GM12878 (cell line): ENCODE measurements around the gene CREB5. TPM values are rescaled to one million over a fixed set of nuclear protein-coding genes. Genes with fewer than 3 reads are reported as not detected.

Source experiments
- ATAC-seq: fragments of 200-7000 bp; cut with Tn5 transposase; 3 replicates; pipeline ENCODE4 v1.9.1; 2020; ENCODE audit warnings: mild to moderate bottlenecking, moderate library complexity
- BruUV-seq: library from RNA; stranded (reverse); fragments of 400-500 nt; replicated peaks from 2 replicates; lab custom pipeline; 2021; lab: Mats Ljungman, UMichigan
- CTCF ChIA-PET: fragments of 300-600 bp; sonication (Branson Sonifier 250); formaldehyde crosslinking; extraction: SDS; loops from one replicate; lab custom pipeline; 2021; ENCODE audit warnings: inconsistent platforms; lab: Yijun Ruan, JAX
- POLR2A ChIA-PET: fragments of 350-600 bp; formaldehyde crosslinking; extraction: SDS; loops from one replicate; lab custom pipeline; 2021; ENCODE audit warnings: inconsistent platforms; lab: Charles Lee
- RAD21 ChIA-PET: fragments of 300-600 bp; sonication (Branson Sonifier 250); formaldehyde crosslinking; loops from one replicate; lab custom pipeline; 2023; ENCODE audit warnings: antibody characterized with exemption; ENCODE audit not compliant: unreplicated experiment; lab: Charles Lee
- SMC1A ChIA-PET: fragments of 300-600 bp; sonication (Branson Sonifier 250); formaldehyde crosslinking; loops from one replicate; lab custom pipeline; 2023; ENCODE audit not compliant: unreplicated experiment, uncharacterized antibody; lab: Charles Lee
- DNase-seq: peaks from one replicate; pipeline ENCODE4 v3.0.0-alpha.2; 2011; ENCODE audit warnings: low read depth, low spot score
- FAIRE-seq: peaks from 3 replicates; lab custom pipeline; 2011; peaks lifted over from hg19 to GRCh38; lab: Jason Lieb, UNC
- H2AFZ ChIP-seq: 2 replicates; pipeline ENCODE4 v1.6.0; 2011; ENCODE audit warnings: low read depth, low read length, control low read depth; ENCODE audit not compliant: control insufficient read depth
- H3K27ac ChIP-seq: 2 replicates; pipeline ENCODE4 v1.5.1; 2011; ENCODE audit warnings: control low read depth; ENCODE audit not compliant: control insufficient read depth, insufficient read depth
- H3K27me3 ChIP-seq, 2 experiments: replicated peaks in 1 of 2; 2 replicates each; pipeline versions ENCODE4 v1.6.0 to v1.6.1; 2011; ENCODE audit warnings: low read length in 1 of 2; ENCODE audit not compliant: control insufficient read depth in 2 of 2, insufficient read depth in 2 of 2
- H3K36me3 ChIP-seq, 2 experiments: 2 replicates each; pipeline ENCODE4 v1.5.1; 2011; ENCODE audit warnings: low read length in 1 of 2; ENCODE audit not compliant: control insufficient read depth in 2 of 2, insufficient read depth in 2 of 2
- H3K4me1 ChIP-seq: 2 replicates; pipeline ENCODE4 v1.6.1; 2011; ENCODE audit warnings: mild to moderate bottlenecking, low read length, moderate library complexity, mixed read lengths; ENCODE audit not compliant: control insufficient read depth, insufficient read depth
- H3K4me2 ChIP-seq: 2 replicates; pipeline ENCODE4 v1.6.0; 2011; ENCODE audit warnings: control low read depth; ENCODE audit not compliant: control insufficient read depth, insufficient read depth
- H3K4me3 ChIP-seq: fragments of 200-600 bp; sonication (generic); 2 replicates; pipeline ENCODE4 v1.5.1; 2016
- H3K79me2 ChIP-seq: 2 replicates; pipeline ENCODE4 v1.6.0; 2011; ENCODE audit warnings: low read length; ENCODE audit not compliant: control insufficient read depth, insufficient read depth
- H3K9ac ChIP-seq: 2 replicates; pipeline ENCODE4 v1.8.0; 2011; ENCODE audit warnings: low read length, control low read depth, mixed read lengths; ENCODE audit not compliant: control insufficient read depth, insufficient read depth
- H3K9me3 ChIP-seq: replicated peaks from 3 replicates; pipeline ENCODE4 v1.5.1; 2011; ENCODE audit warnings: mild to moderate bottlenecking, low read length; ENCODE audit not compliant: control insufficient read depth, insufficient read depth
- H4K20me1 ChIP-seq: 2 replicates; pipeline ENCODE4 v1.6.0; 2011; ENCODE audit not compliant: control insufficient read depth, insufficient read depth
- CHD1 ChIP-seq: IDR thresholded peaks from 2 replicates; pipeline ENCODE4 v1.6.1; 2012; ENCODE audit warnings: low read depth, low read length, improper control_type of control experiment
- CREB1 ChIP-seq: IDR thresholded peaks from 2 replicates; pipeline ENCODE4 v1.6.1; 2012; ENCODE audit warnings: low read depth, mild to moderate bottlenecking, inconsistent platforms
- ETV6 ChIP-seq, 2 experiments: fragments of 450-650 bp in 1 of 2; IDR thresholded peaks in 1 of 2; conservative IDR thresholded peaks in 1 of 2; 2 replicates each; pipeline ENCODE4 v1.6.1; 2014; ENCODE audit warnings: antibody characterized with exemption in 1 of 2, borderline replicate concordance in 1 of 2, low read depth in 1 of 2, mild to moderate bottlenecking in 1 of 2, moderate library complexity in 1 of 2
- HDAC2 ChIP-seq: fragments of 200-600 bp; sonication (generic); IDR thresholded peaks from 2 replicates; pipeline ENCODE4 v1.6.1; 2017
- MEF2A ChIP-seq: IDR thresholded peaks from 2 replicates; pipeline ENCODE4 v1.6.1; 2011; ENCODE audit warnings: low read depth, mild to moderate bottlenecking, low read length, moderate library complexity; ENCODE audit not compliant: insufficient read depth
- NRF1 ChIP-seq: conservative IDR thresholded peaks from 2 replicates; pipeline ENCODE4 v1.6.1; 2011; ENCODE audit warnings: mild to moderate bottlenecking, low read depth, low read length, improper control_type of control experiment
- REST ChIP-seq: IDR thresholded peaks from 2 replicates; pipeline ENCODE4 v1.6.1; 2012; ENCODE audit warnings: mild to moderate bottlenecking, low read depth, low read length
- SMAD5 ChIP-seq: IDR thresholded peaks from 2 replicates; pipeline ENCODE4 v1.6.1; 2016; ENCODE audit warnings: antibody characterized with exemption, low read depth
- SREBF2 ChIP-seq: IDR thresholded peaks from 2 replicates; pipeline ENCODE4 v1.6.1; 2012; ENCODE audit warnings: mild to moderate bottlenecking, low read length
- SUZ12 ChIP-seq: fragments of 200-600 bp; sonication (generic); IDR thresholded peaks from one replicate; pipeline ENCODE4 v1.6.1; 2018; ENCODE audit warnings: antibody characterized with exemption, mild to moderate bottlenecking; ENCODE audit not compliant: unreplicated experiment
- TARDBP ChIP-seq: IDR thresholded peaks from 2 replicates; pipeline ENCODE4 v1.6.1; 2016; ENCODE audit warnings: borderline replicate concordance
- YY1 ChIP-seq: IDR thresholded peaks from 2 replicates; pipeline ENCODE4 v1.6.1; 2011; ENCODE audit warnings: low read depth, mild to moderate bottlenecking, low read length
- WGBS: methylation state at CpG from one replicate; pipeline ENCODE4 v1.1.6; 2016; ENCODE audit warnings: low lambda C conversion rate; ENCODE audit not compliant: insufficient replicate concordance, insufficient coverage; ENCODE audit errors: missing lambda C conversion rate; 5-methylcytosine and 5-hydroxymethylcytosine counted together
- in situ Hi-C: fragments of 300-500 bp; cut with MboI; formaldehyde crosslinking; loops from 9 replicates; pipeline ENCODE4 v1.14.3; 2018; ENCODE audit warnings: mixed read lengths
- intact Hi-C: fragments of 100-400 bp; cut with micrococcal nuclease; formaldehyde crosslinking; loops from one replicate; pipeline ENCODE4 v1.14.2; 2022; ENCODE audit not compliant: unreplicated experiment
- polyA plus RNA-seq, 11 experiments: library from polyadenylated mRNA; depleted of rRNA in 4 of 11; unstranded in 6 of 11; stranded (reverse) in 5 of 11; fragments of >200 nt; fragmentation: Nextera tagmentation in 4 of 11; fragmentation: Illumina TruSeq in 1 of 11; extraction: Ambion mirVana in 4 of 11; extraction: Trizol in 1 of 11; gene quantifications; 1 replicate in 1 of 11; 2 replicates in 10 of 11; pipeline versions ENCODE4 v1.2.1 to v1.2.3, GENCODE V29; 2011 to 2016; ENCODE audit warnings: inconsistent platforms in 2 of 11, missing spikeins in 2 of 11, low read depth in 1 of 11
- total RNA-seq, 4 experiments: library from RNA; depleted of rRNA in 3 of 4; stranded (reverse); fragments of >200 nt in 3 of 4; fragmentation: Illumina TruSeq in 1 of 4; extraction: Trizol in 1 of 4; gene quantifications; 2 replicates each; pipeline versions ENCODE4 v1.2.1 to v1.2.3, GENCODE V29; 2013 to 2021
- TF ChIP-seq, protein P1 (sequence below): IDR thresholded peaks from 2 replicates; pipeline ENCODE4 v1.6.1; 2012; ENCODE audit warnings: low read length, inconsistent platforms
- TF ChIP-seq, protein P2 (sequence below): fragments of 450-650 bp; formaldehyde crosslinking; IDR thresholded peaks from 2 replicates; pipeline ENCODE4 v1.5.0; 2022; ENCODE audit warnings: mild to moderate bottlenecking, missing genetic modification characterization

Gene CREB5
- total and polyA plus RNA-seq, 10 of the 15 experiments (the other 5 are each of a cell fraction or from before 2014, with no cell fraction given) = 12.9 to 74.1 (median 53.0) TPM

DNA sequence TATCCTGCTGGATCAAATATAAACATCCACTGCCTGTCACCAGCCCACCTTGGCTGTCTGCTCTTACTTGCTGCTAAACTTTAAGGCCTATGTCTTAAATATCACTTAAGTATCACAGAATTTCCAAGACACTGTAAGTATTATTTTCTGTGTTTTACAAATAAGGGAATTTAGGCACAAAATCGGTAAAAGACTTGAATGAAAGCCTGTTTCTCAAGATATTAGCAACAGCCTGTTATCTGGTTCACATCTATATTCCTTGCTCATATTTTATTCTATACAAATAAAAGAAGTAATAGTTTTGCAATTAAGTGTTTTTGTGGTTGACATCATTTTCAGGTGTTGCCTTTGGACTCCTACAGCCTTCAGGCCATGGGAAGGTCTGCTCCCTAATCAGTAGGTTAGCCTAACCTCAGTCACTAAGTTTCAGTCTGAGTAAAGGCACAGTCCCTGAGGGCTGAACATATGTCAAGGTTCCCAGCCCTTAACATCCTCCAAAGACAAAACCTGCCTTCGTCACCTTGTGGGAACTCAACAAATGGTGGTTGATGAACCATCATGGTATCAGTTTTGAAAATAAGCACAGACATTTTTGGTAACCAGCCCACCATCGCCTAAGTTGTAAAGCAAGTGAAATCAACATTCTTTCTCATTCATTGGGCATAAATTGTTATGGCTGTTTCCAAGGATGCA, 127.1 kb downstream of the CREB5 start (continued):
- TF ChIP-seq, protein P1, sequence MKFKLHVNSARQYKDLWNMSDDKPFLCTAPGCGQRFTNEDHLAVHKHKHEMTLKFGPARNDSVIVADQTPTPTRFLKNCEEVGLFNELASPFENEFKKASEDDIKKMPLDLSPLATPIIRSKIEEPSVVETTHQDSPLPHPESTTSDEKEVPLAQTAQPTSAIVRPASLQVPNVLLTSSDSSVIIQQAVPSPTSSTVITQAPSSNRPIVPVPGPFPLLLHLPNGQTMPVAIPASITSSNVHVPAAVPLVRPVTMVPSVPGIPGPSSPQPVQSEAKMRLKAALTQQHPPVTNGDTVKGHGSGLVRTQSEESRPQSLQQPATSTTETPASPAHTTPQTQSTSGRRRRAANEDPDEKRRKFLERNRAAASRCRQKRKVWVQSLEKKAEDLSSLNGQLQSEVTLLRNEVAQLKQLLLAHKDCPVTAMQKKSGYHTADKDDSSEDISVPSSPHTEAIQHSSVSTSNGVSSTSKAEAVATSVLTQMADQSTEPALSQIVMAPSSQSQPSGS = peak; percentile 100
- TF ChIP-seq YY1 (peak; percentile 83), ETV6 (conservative IDR thresholded peaks at IDR 0.05 in 1 of 2, IDR thresholded peaks at IDR 0.05 in 1 of 2; ENCODE audit: borderline replicate concordance in 1 of 2, low read depth in 1 of 2) (peak in 1 of 2 experiments; percentile 93; a peak in 2 of 4 replicates)

GRCh38 chr7:28542410-28542809, 130.1 kb downstream of the CREB5 start:
- ATAC-seq (no peak), DNase-seq (no peak), FAIRE-seq (no peak)
- no peak overlapping the region for H3K9ac ChIP-seq
- H2AFZ ChIP-seq = no peak overlapping the region
- H3K4me2 ChIP-seq = no peak overlapping the region
- H3K4me1 ChIP-seq = peaks cover 8% of the 10 kb centered on the region
- H3K79me2 ChIP-seq = no peaks in the 10 kb centered on the region
- H3K36me3 ChIP-seq = no peaks in the 10 kb centered on the region
- ChIA-PET POLR2A (interaction anchor here (3.8 kb wide), 1 partner anchor 29 kb away, joined by 43 read pairs; no protein-coding TSS in a partner anchor), SMC1A (interaction anchor here (1.2 to 7.6 kb wide), 7 partner anchors 8 to 130 kb away, joined by 4 to 107 read pairs (median 7); partner anchors contain the start of gene CREB5), CTCF (interaction anchor here (1.1 to 2.7 kb wide), 4 partner anchors 28 to 311 kb away, joined by 3 to 10 read pairs (median 3); no protein-coding TSS in a partner anchor), RAD21 (interaction anchor here (1.0 to 5.6 kb wide), 5 partner anchors 9 to 80 kb away, joined by 3 to 104 read pairs (median 4); no protein-coding TSS in a partner anchor)
- 35% methylated on average over 3 of the region's 3 CpGs for WGBS
- H3K27me3 ChIP-seq = no peaks in the 10 kb centered on the region
- in situ Hi-C loops (no loop called here), intact Hi-C loops (loop anchor here (10.0 kb wide), 1 partner anchor 312 kb away; no protein-coding TSS in a partner anchor)
- no peaks in the 10 kb centered on the region; the same call in 1 of the 3 replicates for H3K9me3 ChIP-seq
- no peak overlapping the region for H3K4me3 ChIP-seq
- BruUV-seq = no TSS peak
- no peaks in the 10 kb centered on the region for H4K20me1 ChIP-seq
- no peak overlapping the region for H3K27ac ChIP-seq
- no peak for TF ChIP-seq TARDBP
- no peak for TF ChIP-seq SMAD5
- no peak for TF ChIP-seq CREB1
- no peak for TF ChIP-seq REST
- no peak for TF ChIP-seq MEF2A
- TF ChIP-seq CHD1 = no peak
- TF ChIP-seq NRF1 = no peak
- no peak for TF ChIP-seq SUZ12
- TF ChIP-seq HDAC2 = no peak
- TF ChIP-seq SREBF2 = no peak
- TF ChIP-seq, protein P2, sequence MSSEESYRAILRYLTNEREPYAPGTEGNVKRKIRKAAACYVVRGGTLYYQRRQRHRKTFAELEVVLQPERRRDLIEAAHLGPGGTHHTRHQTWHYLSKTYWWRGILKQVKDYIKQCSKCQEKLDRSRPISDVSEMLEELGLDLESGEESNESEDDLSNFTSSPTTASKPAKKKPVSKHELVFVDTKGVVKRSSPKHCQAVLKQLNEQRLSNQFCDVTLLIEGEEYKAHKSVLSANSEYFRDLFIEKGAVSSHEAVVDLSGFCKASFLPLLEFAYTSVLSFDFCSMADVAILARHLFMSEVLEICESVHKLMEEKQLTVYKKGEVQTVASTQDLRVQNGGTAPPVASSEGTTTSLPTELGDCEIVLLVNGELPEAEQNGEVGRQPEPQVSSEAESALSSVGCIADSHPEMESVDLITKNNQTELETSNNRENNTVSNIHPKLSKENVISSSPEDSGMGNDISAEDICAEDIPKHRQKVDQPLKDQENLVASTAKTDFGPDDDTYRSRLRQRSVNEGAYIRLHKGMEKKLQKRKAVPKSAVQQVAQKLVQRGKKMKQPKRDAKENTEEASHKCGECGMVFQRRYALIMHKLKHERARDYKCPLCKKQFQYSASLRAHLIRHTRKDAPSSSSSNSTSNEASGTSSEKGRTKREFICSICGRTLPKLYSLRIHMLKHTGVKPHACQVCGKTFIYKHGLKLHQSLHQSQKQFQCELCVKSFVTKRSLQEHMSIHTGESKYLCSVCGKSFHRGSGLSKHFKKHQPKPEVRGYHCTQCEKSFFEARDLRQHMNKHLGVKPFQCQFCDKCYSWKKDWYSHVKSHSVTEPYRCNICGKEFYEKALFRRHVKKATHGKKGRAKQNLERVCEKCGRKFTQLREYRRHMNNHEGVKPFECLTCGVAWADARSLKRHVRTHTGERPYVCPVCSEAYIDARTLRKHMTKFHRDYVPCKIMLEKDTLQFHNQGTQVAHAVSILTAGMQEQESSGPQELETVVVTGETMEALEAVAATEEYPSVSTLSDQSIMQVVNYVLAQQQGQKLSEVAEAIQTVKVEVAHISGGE (CRISPR knock-in tag) = no peak
